Mucosa of descending colon (tissue), 3 donors: ENCODE measurements around the gene CACNA1E. TPM values are rescaled to one million over a fixed set of nuclear protein-coding genes. Genes with fewer than 3 reads are reported as not detected.

Experiments
- ATAC-seq: fragments of 200-7000 bp; cut with Tn5 transposase; one replicate; pipeline ENCODE4 v1.9.1; 2020; ENCODE audit warnings: mild to moderate bottlenecking, moderate library complexity
- DNase-seq, 3 donors: peaks; one replicate each; pipeline ENCODE4 v3.0.0-alpha.2; 2020
- H3K36me3 ChIP-seq: fragments of 200-600 bp; one replicate; pipeline ENCODE4 v1.8.0; 2021; ENCODE audit warnings: low read depth, mild to moderate bottlenecking
- H3K4me1 ChIP-seq: fragments of 200-600 bp; one replicate; pipeline ENCODE4 v1.8.0; 2021; ENCODE audit warnings: low read depth, mild to moderate bottlenecking
- H3K4me3 ChIP-seq: fragments of 200-600 bp; one replicate; pipeline ENCODE4 v1.8.0; 2021; ENCODE audit warnings: mild to moderate bottlenecking
- H3K9me3 ChIP-seq: fragments of 200-600 bp; one replicate; pipeline ENCODE4 v1.8.0; 2021; ENCODE audit warnings: mild to moderate bottlenecking
- CTCF ChIP-seq: fragments of 200-600 bp; IDR thresholded peaks from one replicate; pipeline ENCODE4 v1.8.0; 2022; ENCODE audit warnings: antibody characterized with exemption, mild to moderate bottlenecking
- intact Hi-C, 2 donors: fragments of 100-400 bp; cut with DNase I in 1 of 2; cut with micrococcal nuclease in 1 of 2; formaldehyde crosslinking; loops; one replicate each; pipeline versions ENCODE4 v1.11.0 to v1.11.1; 2022; cut with DNase I, micrococcal nuclease
- total RNA-seq, 3 donors: library from RNA; stranded (reverse); fragmentation: NEBNext Ultra II Directional in 2 of 3; extraction: Animal tissue kit (Norgen Biotek cat#: 25700) in 2 of 3; gene quantifications; one replicate each; pipeline versions ENCODE4 v1.2.1 to v1.2.4, GENCODE V29; 2021 to 2023
- donor health status: DM: no; HTN: no; CAD: no; lungs with moderate emphysema.
- donor health status: DM: no; HTN: no; CAD: no.
- donor health status: DM: no; HTN: yes; CAD: no.

The CACNA1E gene
- total RNA-seq, 3 donors from 2014 or later: 0.09 to 1.4 (median 0.22) TPM

GRCh38 chr1:181443231-181443853 lies 40.0 kb upstream of the CACNA1E start:
- Histone ChIP-seq H3K4me1 (no peaks in the 10 kb centered on the region), H3K4me3 (no peak overlapping the region), H3K9me3 (no peaks in the 10 kb centered on the region), H3K36me3 (no peaks in the 10 kb centered on the region)
- TF ChIP-seq CTCF: no peak
- no peak for DNase-seq
- ATAC-seq: no peak
- intact Hi-C loops: no loop called here

- Histone ChIP-seq H3K36me3 (no peaks in the 10 kb centered on the region), H3K4me3 (no peak overlapping the region), H3K4me1 (no peaks in the 10 kb centered on the region), H3K9me3 (no peaks in the 10 kb centered on the region)
- intact Hi-C loops: no loop called here
- TF ChIP-seq CTCF: no peak
- ATAC-seq (no peak), DNase-seq (no peak)
These were observed 37.9 kb upstream of the CACNA1E start for GRCh38 chr1:181445436-181445835.

DNA sequence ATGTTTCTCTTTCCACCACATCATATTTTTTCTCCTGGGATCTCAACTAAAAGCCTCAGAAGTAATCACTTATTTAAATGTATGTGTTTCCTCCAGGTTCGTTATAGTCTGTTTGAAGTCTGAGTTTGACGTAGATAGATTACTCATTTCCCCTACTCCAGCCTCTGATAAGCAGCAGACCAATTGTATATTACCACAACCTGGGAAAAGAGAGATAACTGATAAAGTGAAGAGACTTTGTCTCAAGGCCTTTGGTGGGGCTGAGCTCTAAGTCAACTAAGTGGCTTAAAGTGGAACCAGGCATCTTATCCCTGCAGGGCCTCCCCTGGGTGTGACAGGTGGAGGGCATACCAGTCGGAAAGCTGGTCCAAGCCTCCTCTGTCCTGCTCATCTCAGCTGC lies 34.9 kb upstream of the CACNA1E start:
- DNase-seq (no peak), ATAC-seq (no peak)
- no peak for TF ChIP-seq CTCF
- intact Hi-C loops: no loop called here
- no peaks in the 10 kb centered on the region for H3K9me3 ChIP-seq
- no peaks in the 10 kb centered on the region for H3K36me3 ChIP-seq
- H3K4me3 ChIP-seq: no peak overlapping the region
- H3K4me1 ChIP-seq: no peaks in the 10 kb centered on the region

DNA sequence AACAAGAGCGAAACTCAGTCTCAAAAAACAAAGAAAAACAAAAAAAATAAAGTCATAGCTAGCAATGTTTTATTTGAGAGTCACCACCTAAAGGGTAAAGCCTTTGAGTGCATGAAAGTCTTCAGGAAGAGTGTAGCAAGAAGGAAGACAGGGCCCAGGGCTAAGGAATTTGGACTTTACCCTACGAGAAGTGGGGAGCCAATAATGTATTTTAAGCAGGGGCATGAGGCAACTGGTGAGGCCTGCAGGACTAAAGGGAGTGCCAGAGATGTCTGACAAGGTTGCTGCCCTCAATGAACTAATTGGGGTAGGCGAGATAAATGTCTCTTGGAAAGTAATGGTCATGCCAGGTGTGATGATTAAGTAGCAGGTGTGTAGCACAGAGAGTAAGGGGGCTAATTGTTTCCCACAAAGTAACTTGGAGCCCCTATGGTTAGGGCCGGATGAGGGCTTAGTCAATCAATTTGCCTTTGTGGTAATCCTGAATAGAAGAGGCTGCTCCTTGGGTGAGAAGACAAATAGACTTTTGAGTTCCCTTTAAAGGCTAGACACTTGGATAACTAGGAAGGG lies 31.6 kb upstream of the CACNA1E start:
- DNase-seq (no peak), ATAC-seq (no peak)
- Histone ChIP-seq H3K36me3 (no peaks in the 10 kb centered on the region), H3K9me3 (no peaks in the 10 kb centered on the region), H3K4me3 (no peak overlapping the region), H3K4me1 (no peaks in the 10 kb centered on the region)
- no peak for TF ChIP-seq CTCF
- intact Hi-C loops: no loop called here

- H3K4me1 ChIP-seq: no peaks in the 10 kb centered on the region
- intact Hi-C loops: no loop called here
- ATAC-seq (no peak), DNase-seq (no peak)
- TF ChIP-seq CTCF: no peak
- H3K9me3 ChIP-seq: no peaks in the 10 kb centered on the region
- H3K36me3 ChIP-seq: no peaks in the 10 kb centered on the region
- no peak overlapping the region for H3K4me3 ChIP-seq
These were observed 30.6 kb upstream of the CACNA1E start for GRCh38 chr1:181452746-181453145.
